Dendritic cell treated with granulocyte-macrophage colony-stimulating factor and Interleukin-4, amounts not matched to agents 40 ng/mL and 50 ng/mL, for 4 days (primary cell): Measurements from ENCODE around the gene ECEL1.
"Not testable (repeated sequence)": the region's sequence is repeated elsewhere in the genome, so short reads cannot be mapped to it uniquely, and the experiment has no call there.

Experiments
- H3K27ac Mint-ChIP-seq: one replicate; pipeline ENCODE4 v1.8.0; 2022; ENCODE audit warnings: mild to moderate bottlenecking, mixed read lengths
- H3K27me3 Mint-ChIP-seq: one replicate; pipeline ENCODE4 v1.8.0; 2022; ENCODE audit warnings: mild to moderate bottlenecking, mixed read lengths
- H3K36me3 Mint-ChIP-seq: one replicate; pipeline ENCODE4 v1.8.0; 2022; ENCODE audit warnings: low read depth, mixed read lengths
- H3K4me1 Mint-ChIP-seq: one replicate; pipeline ENCODE4 v1.8.0; 2022; ENCODE audit warnings: low read depth, mixed read lengths
- H3K4me3 Mint-ChIP-seq: one replicate; pipeline ENCODE4 v1.8.0; 2022; ENCODE audit warnings: mild to moderate bottlenecking, moderate library complexity, mixed read lengths
- H3K9me3 Mint-ChIP-seq: one replicate; pipeline ENCODE4 v1.8.0; 2022; ENCODE audit warnings: mixed read lengths
- intact Hi-C: fragments of 100-400 bp; cut with micrococcal nuclease; formaldehyde crosslinking; loops from one replicate; pipeline ENCODE4 v1.15.0; 2022

ECEL1 gene

DNA sequence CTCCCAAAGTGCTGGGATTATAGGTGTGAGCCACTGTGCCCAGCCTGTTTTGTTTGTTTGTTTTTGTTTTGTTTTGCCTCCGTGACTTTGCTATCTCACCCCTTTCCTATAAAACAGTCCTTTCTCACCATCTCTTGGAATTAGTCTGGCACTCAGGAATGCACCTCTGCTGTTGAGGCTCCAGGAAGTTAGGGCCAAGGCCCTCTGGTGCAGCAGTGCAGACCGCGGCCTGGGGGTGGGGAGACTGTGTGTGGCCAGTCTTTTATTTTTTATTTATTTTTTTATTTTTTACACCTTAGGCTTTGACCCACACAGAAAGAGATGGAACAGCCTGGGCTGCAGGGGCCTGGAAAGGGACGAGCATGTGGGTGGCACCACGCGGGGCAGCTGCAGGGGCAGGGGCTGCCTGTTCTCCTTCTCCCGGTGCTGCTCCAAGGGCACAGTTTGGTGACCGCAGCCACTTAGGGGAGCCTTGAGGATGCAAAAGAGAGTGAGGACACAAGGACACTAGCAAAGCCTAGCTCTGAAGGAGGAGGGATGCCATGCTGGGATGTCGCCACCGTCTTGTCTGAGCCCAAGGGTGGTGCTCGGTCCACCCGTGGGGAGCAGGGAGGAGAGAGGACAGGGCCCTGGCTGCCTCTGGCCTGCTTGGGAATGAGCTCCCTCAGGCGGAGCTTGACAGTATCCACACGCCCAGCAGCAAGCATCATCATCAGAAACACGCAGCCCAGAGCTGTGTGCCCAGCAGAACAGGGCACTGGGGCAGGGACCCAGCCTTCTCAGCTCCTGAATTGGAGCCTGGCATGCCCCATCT, 51.0 kb downstream of the ECEL1 start:
- Mint-ChIP-seq H3K36me3 (no peaks in the 10 kb centered on the region), H3K4me1 (peaks cover 11% of the 10 kb centered on the region), H3K27me3 (peaks cover 30% of the 10 kb centered on the region), H3K9me3 (no peaks in the 10 kb centered on the region), H3K4me3 (no peak overlapping the region), H3K27ac (no peak overlapping the region)
- intact Hi-C loops: no loop called here

DNA sequence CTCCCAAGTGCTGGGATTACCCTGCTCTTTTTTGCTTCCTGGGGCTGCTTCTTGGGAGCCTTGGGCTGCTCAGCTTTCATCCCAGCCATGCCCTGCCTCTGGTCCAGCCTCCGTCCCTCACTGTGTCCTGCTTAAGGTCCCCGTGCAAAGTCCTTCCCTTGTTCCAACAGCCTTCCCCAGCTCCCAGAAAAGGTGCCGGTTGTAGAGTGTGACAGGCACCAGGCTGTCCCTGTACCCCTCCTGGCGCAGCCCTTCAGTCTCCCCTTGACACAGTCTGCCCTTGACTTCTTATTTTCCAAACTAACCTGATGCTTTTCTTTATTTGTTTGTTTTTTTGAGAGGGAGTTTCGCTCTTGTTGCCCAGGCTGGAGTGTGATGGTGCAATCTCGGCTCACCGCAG, 51.8 kb downstream of the ECEL1 start:
- Mint-ChIP-seq H3K4me3 (no peak overlapping the region), H3K27ac (no peak overlapping the region), H3K27me3 (peaks cover 24% of the 10 kb centered on the region), H3K36me3 (no peaks in the 10 kb centered on the region), H3K4me1 (peaks cover 11% of the 10 kb centered on the region), H3K9me3 (no peaks in the 10 kb centered on the region)
- intact Hi-C loops: no loop called here

- intact Hi-C loops: no loop called here
These were observed 52.3 kb downstream of the ECEL1 start for GRCh38 chr2:232435375-232435648.

GRCh38 chr2:232434563-232435374, 52.9 kb downstream of the ECEL1 start:
- Mint-ChIP-seq H3K27ac (no peak overlapping the region), H3K9me3 (no peaks in the 10 kb centered on the region), H3K4me3 (no peak overlapping the region), H3K36me3 (no peaks in the 10 kb centered on the region), H3K4me1 (peaks cover under 1% of the 10 kb centered on the region), H3K27me3 (peaks cover 17% of the 10 kb centered on the region)
- intact Hi-C loops: no loop called here

More at GRCh38 chr2:232435375-232435648, 52.3 kb downstream of the ECEL1 start:
- Mint-ChIP-seq H3K4me3 (no peak overlapping the region), H3K27ac (no peak overlapping the region), H3K36me3 (no peaks in the 10 kb centered on the region), H3K9me3 (no peaks in the 10 kb centered on the region), H3K4me1 (peaks cover 6% of the 10 kb centered on the region), H3K27me3 (peaks cover 22% of the 10 kb centered on the region)

DNA sequence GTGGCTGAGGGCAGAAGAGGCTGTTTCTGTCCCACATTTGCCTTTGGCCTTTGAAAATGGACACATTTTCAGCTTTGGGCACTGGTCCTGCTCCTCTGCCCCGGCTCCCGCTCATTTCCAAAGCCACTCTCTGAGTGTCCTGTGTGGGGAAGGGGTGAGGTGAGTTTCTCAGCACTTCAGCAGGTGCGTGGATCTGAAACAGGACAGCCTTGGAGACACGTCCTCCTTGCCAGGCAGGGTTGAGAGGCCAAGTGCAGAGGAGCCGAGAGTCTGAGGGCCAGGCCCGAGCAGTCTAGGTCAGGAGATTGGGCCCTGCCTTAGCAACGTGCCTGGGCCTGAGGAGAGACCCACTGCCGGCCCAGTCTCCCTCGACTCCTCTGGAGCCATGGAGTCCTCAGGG, 53.5 kb downstream of the ECEL1 start:
- Mint-ChIP-seq H3K27ac (no peak overlapping the region), H3K27me3 (peaks cover 16% of the 10 kb centered on the region), H3K4me1 (no peaks in the 10 kb centered on the region), H3K4me3 (no peak overlapping the region), H3K9me3 (no peaks in the 10 kb centered on the region), H3K36me3 (no peaks in the 10 kb centered on the region)
- intact Hi-C loops: no loop called here

DNA sequence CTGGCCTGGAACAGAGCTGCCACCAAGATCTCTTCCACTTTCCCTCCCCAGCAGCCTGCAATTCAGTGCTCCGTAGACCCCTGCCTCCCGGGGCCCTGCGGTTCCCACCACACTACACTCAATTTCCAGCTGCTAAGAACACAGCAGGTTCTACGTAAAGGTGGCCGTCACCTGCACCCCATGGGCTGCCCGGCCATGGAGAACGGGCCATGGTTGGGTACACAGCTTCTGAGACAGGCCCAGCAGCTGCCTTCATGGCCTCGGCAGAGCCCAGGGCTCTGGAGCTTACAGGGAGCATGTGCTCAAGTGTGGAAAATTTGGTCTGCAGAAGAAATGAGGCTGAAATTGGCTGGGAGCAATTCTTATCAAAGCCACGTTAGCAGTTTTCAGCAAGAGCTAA, 54.0 kb downstream of the ECEL1 start:
- H3K36me3 Mint-ChIP-seq, H3K4me3 Mint-ChIP-seq, H3K27ac Mint-ChIP-seq, H3K4me1 Mint-ChIP-seq, H3K9me3 Mint-ChIP-seq, intact Hi-C loops: not testable (repeated sequence)
- H3K27me3 Mint-ChIP-seq: peaks cover 12% of the 10 kb centered on the region

DNA sequence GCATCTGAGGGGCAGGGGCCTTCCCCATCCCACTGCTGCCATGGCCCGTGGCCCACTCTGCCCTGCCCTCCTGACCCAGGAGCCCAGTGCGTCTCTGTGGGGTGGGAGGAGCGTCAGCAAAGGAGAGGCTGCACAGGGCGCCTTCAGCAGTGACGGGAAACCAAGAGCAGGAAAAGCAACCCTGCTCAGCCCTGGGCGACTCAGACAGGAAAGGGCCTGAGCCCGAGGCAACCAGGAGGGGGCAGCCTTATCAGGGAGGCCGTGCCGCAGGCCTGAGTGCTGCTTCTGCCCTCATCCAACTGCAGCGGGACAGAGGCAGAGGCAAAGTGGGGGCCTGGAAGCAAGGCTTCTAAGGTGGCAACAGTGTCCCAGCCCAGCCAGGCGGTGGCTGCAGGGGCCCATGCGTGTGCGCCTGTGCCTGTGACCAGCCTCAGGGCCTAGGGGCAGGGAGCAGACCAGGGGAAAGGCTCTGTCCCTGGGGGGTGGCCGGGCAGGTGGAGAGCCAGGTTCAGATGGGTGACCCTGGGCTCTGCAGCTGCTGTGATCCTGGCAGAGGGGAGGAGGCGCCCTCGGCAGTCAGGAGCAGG, 54.9 kb downstream of the ECEL1 start:
- H3K4me1 Mint-ChIP-seq: no peaks in the 10 kb centered on the region

GRCh38 chr2:232431705-232432590, 55.7 kb downstream of the ECEL1 start:
- H3K27ac Mint-ChIP-seq: no peak overlapping the region
- no peaks in the 10 kb centered on the region for H3K4me1 Mint-ChIP-seq
- peaks cover 5% of the 10 kb centered on the region for H3K27me3 Mint-ChIP-seq
- no peak overlapping the region for H3K4me3 Mint-ChIP-seq
- H3K36me3 Mint-ChIP-seq: no peaks in the 10 kb centered on the region
- intact Hi-C loops: no loop called here
- no peaks in the 10 kb centered on the region for H3K9me3 Mint-ChIP-seq

More for the DNA sequence above, 54.9 kb downstream of the ECEL1 start:
- intact Hi-C loops: no loop called here
- Mint-ChIP-seq H3K9me3 (no peaks in the 10 kb centered on the region), H3K36me3 (no peaks in the 10 kb centered on the region), H3K27me3 (peaks cover 5% of the 10 kb centered on the region), H3K27ac (no peak overlapping the region), H3K4me3 (no peak overlapping the region)
